AG04450 (cell line): ENCODE results near the gene SLC12A8. TPM values are rescaled to one million over a fixed set of nuclear protein-coding genes. Genes with fewer than 3 reads are reported as not detected.

Source experiments
- CTCF ChIA-PET: fragments of 300-600, 350-600 bp; formaldehyde crosslinking; extraction: SDS; loops from one replicate; lab custom pipeline; 2022; ENCODE audit warnings: antibody characterized with exemption, inconsistent platforms; lab: Charles Lee
- POLR2A ChIA-PET: fragments of 350-600 bp; formaldehyde crosslinking; extraction: SDS; loops from one replicate; lab custom pipeline; 2021; ENCODE audit warnings: antibody characterized with exemption, inconsistent platforms; lab: Yijun Ruan, JAX
- DNase-seq: peaks from one replicate; pipeline ENCODE4 v3.0.0-alpha.2; 2011; ENCODE audit warnings: low read depth, low spot score
- H3K27ac ChIP-seq: one replicate; pipeline ENCODE4 v1.5.1; 2012; ENCODE audit warnings: low read depth, low read length, control low read depth
- H3K27me3 ChIP-seq: one replicate; pipeline ENCODE4 v1.6.0; 2012; ENCODE audit warnings: low read length; ENCODE audit not compliant: control insufficient read depth, insufficient read depth
- H3K4me3 ChIP-seq: 2 replicates; pipeline ENCODE4 v1.5.1; 2011; ENCODE audit warnings: mild to moderate bottlenecking, low read depth, low read length, control low read depth
- H3K9me3 ChIP-seq: 2 replicates; pipeline ENCODE4 v1.5.1; 2012; ENCODE audit warnings: low read length; ENCODE audit not compliant: control insufficient read depth, insufficient read depth
- polyA plus RNA-seq: library from polyadenylated mRNA; depleted of rRNA; stranded (reverse); fragments of >200 nt; gene quantifications from 2 replicates; pipeline ENCODE4 v1.2.3, GENCODE V29; 2011
- TF ChIP-seq, protein P1 (sequence below): IDR thresholded peaks from 2 replicates; pipeline ENCODE4 v1.5.1; 2011; ENCODE audit warnings: low read depth, low read length, control low read depth, inconsistent platforms

SLC12A8 gene
- polyA plus RNA-seq, 1 experiment, result 15.3 TPM

GRCh38 chr3:125148836-125149235 lies 63.7 kb downstream of the SLC12A8 start:
- ChIA-PET POLR2A (interaction anchor here (0.7 to 1.1 kb wide), 2 partner anchors 19 to 41 kb away, joined by 3 read pairs; no protein-coding TSS in a partner anchor), CTCF (no interaction called here)
- H3K9me3 ChIP-seq, result no peaks in the 10 kb centered on the region; the same call in 1 of the 2 replicates
- no peak overlapping the region for H3K4me3 ChIP-seq
- DNase-seq, result no peak
- no peak overlapping the region for H3K27ac ChIP-seq
- no peaks in the 10 kb centered on the region for H3K27me3 ChIP-seq
- TF ChIP-seq, protein P1, sequence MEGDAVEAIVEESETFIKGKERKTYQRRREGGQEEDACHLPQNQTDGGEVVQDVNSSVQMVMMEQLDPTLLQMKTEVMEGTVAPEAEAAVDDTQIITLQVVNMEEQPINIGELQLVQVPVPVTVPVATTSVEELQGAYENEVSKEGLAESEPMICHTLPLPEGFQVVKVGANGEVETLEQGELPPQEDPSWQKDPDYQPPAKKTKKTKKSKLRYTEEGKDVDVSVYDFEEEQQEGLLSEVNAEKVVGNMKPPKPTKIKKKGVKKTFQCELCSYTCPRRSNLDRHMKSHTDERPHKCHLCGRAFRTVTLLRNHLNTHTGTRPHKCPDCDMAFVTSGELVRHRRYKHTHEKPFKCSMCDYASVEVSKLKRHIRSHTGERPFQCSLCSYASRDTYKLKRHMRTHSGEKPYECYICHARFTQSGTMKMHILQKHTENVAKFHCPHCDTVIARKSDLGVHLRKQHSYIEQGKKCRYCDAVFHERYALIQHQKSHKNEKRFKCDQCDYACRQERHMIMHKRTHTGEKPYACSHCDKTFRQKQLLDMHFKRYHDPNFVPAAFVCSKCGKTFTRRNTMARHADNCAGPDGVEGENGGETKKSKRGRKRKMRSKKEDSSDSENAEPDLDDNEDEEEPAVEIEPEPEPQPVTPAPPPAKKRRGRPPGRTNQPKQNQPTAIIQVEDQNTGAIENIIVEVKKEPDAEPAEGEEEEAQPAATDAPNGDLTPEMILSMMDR, result no peak

GRCh38 chr3:125148016-125148812 lies 64.3 kb downstream of the SLC12A8 start:
- Histone ChIP-seq H3K4me3 (no peak overlapping the region), H3K27ac (no peak overlapping the region), H3K9me3 (no peaks in the 10 kb centered on the region; the same call in 1 of the 2 replicates), H3K27me3 (no peaks in the 10 kb centered on the region)
- TF ChIP-seq, protein P1, result no peak
- ChIA-PET POLR2A (interaction anchor here (0.7 to 1.1 kb wide), 2 partner anchors 18 to 40 kb away, joined by 3 read pairs; no protein-coding TSS in a partner anchor), CTCF (no interaction called here)
- DNase-seq, result no peak

- no peak for DNase-seq
- H3K27ac ChIP-seq, result no peak overlapping the region
- TF ChIP-seq, protein P1, result no peak
- no peak overlapping the region for H3K4me3 ChIP-seq
- no peaks in the 10 kb centered on the region; the same call in 1 of the 2 replicates for H3K9me3 ChIP-seq
- POLR2A ChIA-PET, result interaction anchor here (0.5 kb wide), 1 partner anchor 91 kb away, joined by 4 read pairs; no protein-coding TSS in a partner anchor
- H3K27me3 ChIP-seq, result no peaks in the 10 kb centered on the region
- CTCF ChIA-PET, result no interaction called here
Observed at GRCh38 chr3:125147491-125147820, 65.1 kb downstream of the SLC12A8 start.

DNA sequence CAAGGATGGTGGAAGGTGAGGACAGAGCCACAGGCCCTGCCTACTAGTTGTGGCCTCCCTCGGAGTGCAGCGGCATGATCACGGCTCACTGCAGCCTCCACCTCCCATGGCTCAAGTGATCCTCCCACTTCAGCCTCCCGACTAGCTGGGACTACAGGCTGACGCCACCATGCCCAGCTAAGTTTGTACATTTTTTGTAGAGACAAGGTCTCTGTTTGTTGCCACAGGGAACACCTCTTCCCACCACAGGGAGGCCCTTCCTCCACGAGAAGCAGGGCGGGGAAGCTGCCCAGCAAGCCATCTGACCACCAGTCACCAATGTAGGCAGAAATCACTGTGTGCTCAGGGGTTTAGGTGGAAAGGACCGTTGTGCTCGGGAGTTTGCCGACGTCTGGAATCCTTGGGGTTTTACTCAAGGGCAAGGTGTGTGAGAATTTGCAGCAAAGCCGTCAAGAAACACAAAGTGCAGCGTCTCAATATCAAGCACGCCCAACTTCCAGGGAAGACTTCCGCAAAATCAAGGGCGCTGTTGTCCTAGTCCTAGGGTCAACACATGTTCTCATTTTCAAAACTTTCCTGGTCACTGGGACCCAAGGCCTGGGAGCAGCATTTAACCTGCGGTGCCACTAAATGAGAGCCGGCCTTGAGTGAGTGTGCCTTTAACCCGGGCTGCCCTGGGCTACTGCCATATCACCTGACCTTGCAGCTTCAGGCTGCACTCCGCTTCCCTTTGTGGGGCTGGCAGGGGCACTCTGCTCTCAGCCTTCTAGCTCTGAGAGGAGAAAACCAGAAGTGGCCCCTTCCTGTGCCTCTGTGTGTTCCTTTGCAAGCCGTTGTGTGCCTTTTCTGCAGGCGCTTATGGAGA lies 65.7 kb downstream of the SLC12A8 start:
- POLR2A ChIA-PET, result interaction anchor here (0.5 to 1.9 kb wide), 2 partner anchors 17 to 90 kb away, joined by 4 to 5 read pairs; no protein-coding TSS in a partner anchor
- TF ChIP-seq, protein P1, result no peak

More for the DNA sequence above, 65.7 kb downstream of the SLC12A8 start:
- H3K4me3 ChIP-seq, result no peak overlapping the region
- H3K27ac ChIP-seq, result no peak overlapping the region
- no peaks in the 10 kb centered on the region; the same call in 1 of the 2 replicates for H3K9me3 ChIP-seq
- CTCF ChIA-PET, result no interaction called here
- DNase-seq, result no peak
- no peaks in the 10 kb centered on the region for H3K27me3 ChIP-seq
